ENCODE measurements around the gene TICAM1.

DNA sequence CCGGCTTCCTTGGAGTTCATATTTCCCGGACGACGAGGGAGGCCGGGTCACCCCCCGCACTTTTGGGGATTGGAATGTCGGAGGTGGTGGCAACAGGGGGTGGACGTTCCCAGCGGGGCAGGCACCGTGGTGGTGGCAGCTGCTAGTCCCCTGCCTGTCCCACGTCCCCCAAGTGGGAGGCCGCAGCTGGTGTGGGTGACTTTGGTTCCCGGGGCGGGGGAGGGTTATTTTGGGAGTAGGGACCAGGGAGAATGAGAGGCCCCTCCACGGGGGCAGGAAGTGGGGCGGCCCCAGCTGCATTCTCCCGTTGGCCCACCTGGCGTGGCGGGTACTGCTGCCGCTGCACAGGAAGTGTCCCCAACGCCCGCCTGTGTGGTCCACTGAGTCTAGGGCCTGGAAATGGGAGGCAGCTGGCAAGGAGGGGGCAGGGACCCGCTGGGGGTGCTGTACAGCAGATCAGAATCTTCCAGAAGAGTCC lies 47.0 kb upstream of the TICAM1 start:
- TF ChIP-seq ARNT (IDR thresholded peaks at IDR 0.05) = no peak
- TF ChIP-seq TARDBP (IDR thresholded peaks at IDR 0.05) = no peak
- no peak for TF ChIP-seq FOXM1 (IDR thresholded peaks at IDR 0.05; ENCODE audit: borderline replicate concordance)
- TF ChIP-seq HDGF (IDR thresholded peaks at IDR 0.05; ENCODE audit: borderline replicate concordance) = no peak
- no peak for TF ChIP-seq SUZ12 (IDR thresholded peaks at IDR 0.05)
- no peak for TF ChIP-seq FOXA1 (IDR thresholded peaks at IDR 0.05)
- TF ChIP-seq ELF4 (IDR thresholded peaks at IDR 0.05) = no peak
- no peak for TF ChIP-seq FOXK2 (IDR thresholded peaks at IDR 0.05)
- no peak for TF ChIP-seq PKNOX1 (IDR thresholded peaks at IDR 0.05)

Data from HEK293T (cell line).